ENCODE measurements around the gene RICTOR.

DNA sequence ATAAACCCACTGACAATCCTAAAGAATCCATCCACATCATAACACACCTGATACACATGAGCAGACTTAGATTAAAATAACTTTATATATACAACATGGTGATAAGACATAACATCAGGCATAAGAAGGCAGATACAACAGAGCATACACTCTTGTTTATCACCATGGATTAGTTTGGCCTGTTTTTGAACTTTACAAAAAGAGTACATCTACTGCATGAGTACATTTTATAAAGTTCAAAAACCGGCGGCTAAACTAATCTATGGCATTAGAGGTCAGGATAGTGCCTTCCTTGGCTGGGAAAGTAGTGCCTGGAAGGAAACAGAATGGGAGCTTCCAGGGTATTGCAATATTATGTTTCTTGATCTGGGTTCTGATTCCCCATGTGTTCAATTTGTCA lies 15.1 kb downstream of the RICTOR start:
- no peak for TF ChIP-seq EZH2 (IDR thresholded peaks at IDR 0.05)
- TF ChIP-seq, protein P1, sequence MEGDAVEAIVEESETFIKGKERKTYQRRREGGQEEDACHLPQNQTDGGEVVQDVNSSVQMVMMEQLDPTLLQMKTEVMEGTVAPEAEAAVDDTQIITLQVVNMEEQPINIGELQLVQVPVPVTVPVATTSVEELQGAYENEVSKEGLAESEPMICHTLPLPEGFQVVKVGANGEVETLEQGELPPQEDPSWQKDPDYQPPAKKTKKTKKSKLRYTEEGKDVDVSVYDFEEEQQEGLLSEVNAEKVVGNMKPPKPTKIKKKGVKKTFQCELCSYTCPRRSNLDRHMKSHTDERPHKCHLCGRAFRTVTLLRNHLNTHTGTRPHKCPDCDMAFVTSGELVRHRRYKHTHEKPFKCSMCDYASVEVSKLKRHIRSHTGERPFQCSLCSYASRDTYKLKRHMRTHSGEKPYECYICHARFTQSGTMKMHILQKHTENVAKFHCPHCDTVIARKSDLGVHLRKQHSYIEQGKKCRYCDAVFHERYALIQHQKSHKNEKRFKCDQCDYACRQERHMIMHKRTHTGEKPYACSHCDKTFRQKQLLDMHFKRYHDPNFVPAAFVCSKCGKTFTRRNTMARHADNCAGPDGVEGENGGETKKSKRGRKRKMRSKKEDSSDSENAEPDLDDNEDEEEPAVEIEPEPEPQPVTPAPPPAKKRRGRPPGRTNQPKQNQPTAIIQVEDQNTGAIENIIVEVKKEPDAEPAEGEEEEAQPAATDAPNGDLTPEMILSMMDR (IDR thresholded peaks at IDR 0.05) = no peak

All from neural progenitor cell (in vitro differentiated cells).